DMS153 treated with DMSO at 0.1 percent for 48 hours (cell line): ENCODE results near the gene TNFRSF14.

Source experiments
- DNase-seq: peaks from one replicate; lab custom pipeline; 2025; ENCODE audit not compliant: unreplicated experiment; lab: John Stamatoyannopoulos, UW

TNFRSF14 gene

DNA sequence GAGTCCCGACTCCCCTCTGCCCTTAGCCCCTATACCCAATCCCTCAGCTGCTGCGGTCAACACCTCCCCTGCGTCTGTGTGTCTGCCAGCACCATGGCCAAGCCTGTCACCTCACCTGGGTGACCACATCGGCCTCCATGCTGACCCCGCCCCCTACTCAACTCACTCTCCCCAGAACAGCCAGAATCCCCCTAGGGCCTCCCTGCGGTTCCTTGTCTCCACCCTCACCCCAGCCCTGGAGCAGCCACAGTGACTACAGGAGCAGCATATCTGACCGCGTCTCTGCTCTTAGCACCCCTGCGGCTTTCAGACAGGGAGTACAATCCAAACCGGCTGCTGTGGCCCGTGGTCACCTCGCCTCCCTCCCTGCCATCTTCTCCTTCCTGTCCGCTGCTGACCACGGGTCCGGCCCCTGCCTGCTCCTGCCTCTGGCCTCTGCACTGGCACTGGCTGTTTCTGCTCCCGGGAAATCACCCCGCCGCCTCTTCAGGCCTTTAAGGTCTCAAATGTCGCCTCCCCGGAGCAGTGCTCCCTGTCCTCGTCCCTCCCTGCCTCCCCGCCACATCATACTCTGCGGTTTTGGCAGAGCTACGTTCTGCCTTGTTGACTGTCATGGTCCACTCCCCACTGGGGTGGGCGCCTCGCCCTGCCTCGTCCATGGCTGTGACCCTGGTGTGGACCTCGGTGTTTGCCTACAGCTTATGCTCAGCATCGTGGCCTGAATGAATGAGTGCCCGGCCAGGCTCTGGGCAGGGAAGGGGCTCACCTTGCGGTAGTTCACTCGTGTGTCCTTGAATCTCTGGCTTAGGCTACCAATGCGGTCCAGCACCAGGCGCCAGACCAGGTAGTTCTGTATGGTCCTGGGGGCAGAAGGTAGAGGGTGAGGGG lies 41.5 kb downstream of the TNFRSF14 start:
- no peak for DNase-seq

DNA sequence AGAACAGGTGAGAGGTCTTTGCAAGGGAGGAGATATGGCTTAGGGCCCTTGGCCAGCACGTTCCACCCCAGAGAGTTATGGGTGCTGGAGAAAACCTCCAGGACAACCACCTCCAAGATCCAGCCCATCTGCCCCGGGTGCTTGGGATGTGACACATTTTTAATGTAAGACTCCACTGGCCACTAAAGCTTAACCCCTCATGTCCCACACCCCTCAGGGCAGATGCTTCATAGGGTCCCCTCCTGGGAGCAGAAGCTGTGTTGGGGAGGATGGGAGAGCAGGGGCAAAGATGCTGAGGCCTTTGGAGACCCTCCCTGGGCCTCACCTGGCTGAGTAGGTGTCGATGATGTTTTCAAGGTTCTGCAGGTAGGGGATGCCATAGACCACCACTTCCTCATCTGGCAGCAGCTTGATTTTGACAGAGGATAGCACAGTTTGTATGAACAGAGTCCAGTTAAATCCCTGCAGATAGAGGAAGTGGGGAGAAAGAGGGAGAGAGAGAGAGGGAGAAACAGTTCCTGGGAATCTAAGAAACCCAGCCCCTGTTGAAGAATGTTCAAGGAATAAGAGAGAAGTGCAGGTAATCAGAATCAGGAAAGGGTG lies 42.3 kb downstream of the TNFRSF14 start:
- DNase-seq, result no peak

DNA sequence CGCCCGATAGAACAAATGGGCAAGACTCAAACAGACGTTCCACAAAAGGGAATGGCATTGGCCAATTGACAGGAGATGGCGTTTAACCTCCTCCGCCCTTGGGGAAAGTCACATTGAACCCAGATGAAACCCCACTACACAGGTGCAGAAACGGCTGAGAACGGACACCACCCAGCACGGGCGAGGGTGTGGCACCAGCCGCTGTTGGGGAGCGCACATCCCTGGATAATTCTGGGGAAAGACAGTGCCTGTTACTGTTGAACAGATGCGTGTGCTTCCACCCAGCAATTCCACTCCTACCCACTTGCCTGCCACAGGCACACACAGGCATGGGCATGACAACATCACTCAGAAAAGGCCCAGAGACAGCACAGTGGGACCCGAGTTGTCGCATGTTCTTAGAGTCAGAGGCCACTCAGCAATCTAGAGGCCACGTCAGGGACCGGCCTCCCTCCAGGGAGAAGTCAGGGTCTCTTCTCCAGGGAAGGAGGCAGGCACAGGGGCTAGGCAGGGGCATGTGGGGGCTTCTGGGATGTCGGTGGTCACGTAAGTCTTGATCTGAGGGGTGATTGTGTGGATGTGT lies 45.6 kb downstream of the TNFRSF14 start:
- no peak for DNase-seq

DNA sequence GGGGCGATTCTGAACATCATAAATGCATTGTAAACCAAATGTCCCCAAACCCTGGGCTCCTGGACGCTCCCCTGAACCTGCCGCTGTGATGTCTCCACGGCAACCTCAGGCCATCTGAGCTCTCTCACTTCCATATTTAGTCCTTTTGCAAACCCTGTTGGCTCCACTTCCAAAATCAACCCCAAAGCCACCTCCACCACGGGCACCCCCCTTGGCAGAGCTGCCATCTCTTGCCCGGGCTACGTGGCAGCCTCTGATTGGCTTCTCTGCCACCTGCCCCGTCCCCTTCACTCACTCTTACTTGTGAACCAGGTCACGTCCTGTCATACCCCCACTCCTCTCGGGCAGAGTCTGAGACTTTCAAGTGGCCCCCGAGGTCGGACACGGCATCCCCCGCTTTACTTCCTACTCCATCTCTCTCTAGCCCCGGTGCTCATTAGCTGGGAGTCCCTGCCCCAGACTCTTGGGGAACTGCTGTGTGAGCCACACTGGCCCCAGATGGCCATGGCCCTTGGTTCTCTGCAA lies 46.2 kb downstream of the TNFRSF14 start:
- no peak for DNase-seq

DNA sequence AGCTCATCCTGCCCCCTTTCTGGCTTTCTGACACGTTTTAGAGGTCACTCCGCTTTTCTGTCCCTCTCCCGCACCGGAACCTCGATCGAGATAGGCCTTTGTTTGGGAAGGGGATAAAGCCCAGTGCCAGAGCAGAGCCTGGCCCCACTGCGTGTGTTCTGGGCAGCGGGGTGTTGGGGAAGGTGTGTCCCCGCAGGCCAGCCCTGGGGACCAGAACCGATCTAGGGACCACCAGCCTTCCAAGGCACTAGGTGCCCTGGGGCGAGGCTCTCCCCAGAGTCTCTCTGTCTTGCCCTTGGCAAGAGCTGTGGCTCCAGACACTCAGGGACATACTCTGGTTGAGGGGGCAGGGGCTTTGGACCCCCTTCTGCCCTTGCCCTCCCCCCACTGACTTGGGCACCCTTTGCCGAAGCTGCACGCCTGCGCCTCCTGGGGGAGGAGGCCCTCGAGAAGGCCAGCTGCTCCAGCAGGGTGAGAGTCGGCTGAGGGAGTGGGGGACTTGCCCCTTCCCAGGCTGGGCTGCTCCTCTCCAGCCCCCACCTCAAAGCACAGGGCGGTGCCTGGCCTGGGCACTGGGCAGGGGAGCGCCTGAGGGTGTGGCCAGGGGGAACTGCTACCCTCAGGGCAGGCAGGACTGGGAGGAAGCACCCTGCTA lies 46.8 kb downstream of the TNFRSF14 start:
- DNase-seq, result no peak

DNA sequence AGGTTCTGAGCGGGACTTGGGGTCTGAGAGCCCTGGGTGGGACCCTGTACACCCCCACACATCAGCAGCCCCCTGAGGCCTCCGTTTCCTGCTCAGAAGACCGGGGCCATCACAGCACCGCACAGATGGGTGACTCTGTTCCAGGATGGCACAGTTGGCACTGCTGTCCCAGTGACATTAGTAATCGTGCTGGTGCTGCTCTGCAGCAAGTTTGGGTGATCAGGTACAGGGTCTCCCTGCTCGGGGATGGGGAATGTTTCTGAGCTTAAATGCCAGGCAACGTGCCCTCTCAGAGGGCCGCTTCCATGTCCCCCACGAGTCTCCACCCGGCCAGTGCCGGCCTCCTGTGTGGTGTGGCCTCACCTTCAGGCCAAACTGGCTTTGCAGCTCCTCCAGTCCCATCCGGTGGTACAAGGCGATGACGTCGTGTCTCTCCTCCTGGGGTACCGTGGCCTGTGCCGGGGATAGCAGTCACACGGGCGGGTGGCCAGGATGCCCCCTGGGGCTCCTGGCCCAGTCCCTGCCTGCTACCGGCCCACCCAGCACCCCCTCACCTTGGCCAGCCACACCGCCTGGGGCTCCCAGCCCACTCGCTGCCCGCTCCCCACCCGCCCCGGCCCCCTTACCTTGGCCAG lies 47.5 kb downstream of the TNFRSF14 start:
- DNase-seq, result no peak

DNA sequence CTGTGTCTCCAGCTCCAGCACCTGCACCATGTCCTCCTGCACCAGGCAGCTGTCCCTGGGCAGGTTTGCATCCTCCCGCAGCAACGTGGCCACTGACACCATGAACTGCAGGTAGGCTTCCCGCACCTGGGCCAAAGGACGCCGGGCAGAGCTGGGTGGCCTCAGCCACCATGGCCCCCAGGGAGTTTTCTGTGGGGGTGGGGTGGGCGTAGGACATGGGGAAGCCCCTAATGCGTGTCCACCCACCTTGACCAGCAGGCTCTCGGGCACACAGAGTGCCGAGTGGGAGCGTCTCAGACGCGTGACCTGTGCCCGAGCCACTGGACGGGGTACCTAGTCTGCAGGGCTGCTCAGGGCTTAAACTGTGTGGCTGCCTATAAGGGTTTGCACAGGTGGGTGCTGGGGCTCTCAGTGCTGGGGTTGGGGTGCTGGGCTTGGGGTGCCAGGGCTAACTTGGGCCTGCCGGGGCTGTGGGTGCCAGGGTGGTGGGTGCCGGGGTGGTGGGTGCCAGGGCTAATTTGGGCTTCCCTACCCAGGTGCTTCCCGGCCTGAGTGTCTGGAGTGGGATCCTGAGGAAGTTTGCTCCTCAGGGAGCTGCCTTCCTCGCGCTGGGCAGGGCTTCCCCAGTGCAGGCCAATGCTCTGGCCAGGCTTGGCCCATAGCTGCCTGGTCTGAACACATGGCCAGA lies 48.1 kb downstream of the TNFRSF14 start:
- DNase-seq, result no peak

DNA sequence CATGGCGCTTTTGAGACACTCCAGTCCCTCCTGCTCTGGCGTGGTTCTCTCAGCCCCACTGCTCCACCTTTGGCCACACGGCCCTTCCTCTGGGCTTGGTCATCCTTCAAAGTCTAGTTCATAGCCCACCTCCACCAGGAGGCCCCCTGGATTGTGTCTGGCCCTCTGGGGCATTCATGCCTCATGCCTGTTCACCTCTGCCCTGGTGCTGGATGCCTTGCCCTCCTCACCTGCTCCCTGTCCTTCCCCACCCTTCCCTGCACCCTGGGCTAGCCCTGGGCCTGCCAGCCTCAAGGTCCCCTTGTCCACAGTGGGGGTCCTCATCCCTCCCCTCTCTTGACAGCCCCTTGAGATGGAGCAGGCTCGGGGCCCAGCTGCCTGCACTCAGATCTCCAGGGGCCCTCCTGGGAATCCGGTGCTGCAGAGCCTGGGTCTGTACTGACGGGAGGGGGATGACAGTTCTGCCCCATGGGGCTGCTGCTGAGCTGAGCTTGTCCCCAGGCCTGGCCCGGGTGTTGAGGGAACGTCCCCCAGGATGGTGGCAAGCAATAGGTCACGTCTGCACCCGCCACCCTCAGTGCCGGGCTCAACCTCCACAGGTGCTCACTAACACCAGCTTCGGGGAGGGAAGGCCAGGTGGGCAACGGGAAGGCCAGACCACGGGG lies 48.8 kb downstream of the TNFRSF14 start:
- no peak for DNase-seq

DNA sequence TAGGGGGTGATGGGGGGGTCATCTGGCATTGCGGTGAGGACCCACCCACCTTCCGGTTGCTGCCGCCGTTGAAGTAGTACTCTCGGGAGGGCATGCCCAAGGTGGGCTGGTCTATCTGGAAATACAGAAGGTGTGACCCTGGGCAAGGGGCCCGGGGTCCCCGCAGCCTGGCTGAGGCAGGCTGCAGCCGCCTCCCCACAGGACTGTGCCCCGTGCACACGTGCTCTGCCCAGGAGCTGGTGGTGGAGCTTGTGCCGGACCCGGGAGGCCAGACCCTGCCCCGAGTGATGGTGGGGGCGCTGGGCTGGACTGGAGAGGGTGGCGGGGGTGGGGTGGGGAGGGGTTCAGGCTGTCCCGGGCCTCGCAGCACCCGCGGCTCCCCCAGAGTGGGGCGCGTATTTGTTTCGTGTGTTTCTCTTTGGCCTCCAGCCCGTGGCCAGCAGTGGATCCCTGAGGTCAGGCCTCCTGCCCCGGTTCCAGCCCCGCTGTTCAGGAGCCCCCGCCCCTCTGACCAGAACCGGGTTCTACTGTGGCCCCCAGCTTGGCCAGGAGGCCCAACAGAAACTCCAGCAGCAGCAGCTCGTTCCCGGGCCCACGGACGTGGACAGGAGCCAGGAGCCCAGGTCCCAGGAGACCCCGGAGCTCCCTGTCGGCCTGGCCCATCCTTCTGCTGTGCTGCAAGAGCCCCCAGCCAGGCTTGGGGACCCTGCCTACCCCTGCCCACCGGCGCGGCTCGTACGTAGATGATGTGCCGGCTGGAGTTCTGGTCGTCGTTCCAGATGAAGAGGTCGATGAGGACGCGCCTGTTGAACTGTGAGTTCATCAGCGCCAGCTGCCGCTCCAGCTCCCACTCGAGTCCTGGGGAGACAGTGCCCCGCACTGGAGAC lies 49.6 kb downstream of the TNFRSF14 start:
- DNase-seq, result no peak

DNA sequence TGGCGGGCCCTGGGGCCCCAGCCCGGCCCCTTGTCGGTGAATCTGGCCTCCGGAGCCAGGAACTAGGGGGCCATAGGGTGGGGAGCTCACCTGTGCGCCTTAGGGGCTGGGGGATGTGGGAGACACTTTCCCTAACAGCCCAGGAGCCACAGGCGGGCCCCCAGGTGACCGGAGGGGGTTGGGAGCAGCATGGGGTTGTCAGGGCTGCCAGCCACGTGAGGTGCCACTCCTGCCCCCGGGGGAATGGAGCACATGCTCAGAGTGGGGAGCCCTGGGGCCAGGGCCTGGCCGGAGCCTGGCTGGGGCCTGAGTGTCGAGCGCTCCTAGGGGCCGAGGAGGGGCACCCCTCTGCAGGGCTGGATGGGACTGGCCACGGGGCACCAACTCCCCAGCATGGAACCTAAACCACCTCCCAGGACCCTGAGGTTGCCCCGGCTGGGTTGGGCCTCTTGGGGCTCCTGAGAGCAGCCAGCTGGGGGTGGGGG lies 50.3 kb downstream of the TNFRSF14 start:
- no peak for DNase-seq

DNA sequence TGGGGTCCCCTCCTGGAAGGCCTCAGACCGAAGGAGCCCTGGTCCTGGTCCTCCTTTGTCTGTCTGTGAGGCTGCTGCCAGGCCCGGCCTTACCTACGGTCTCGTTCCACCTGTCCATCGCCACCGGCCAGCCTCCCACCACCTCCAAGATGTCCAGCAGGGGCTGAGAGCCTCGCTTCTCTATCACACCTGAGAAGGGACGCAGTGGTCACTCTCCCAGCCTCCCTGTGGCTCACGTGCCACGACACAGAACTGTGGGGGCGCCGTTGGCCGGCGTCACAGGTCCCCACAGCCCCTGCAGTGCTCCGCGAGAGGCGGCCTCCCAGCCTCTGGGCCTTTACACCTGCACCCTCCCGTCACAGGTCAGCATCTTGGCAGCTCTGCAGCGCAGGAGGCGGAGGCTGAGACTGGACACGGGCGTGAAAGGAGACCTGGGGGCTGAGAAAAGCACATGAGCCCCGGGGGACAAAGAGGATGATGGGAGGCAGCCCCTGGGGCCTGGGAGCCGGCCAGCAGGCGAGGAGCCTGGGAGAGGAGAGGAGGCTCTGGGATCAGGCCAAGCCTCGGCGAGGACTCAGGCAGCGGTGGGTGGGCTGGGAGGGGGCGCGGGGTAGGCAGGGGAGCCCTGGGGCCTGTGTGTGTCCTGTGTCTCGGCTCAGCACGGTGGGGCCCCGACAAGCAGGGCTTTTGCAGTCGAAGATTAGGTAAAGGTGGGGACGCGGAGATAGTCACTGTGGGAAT lies 50.9 kb downstream of the TNFRSF14 start:
- no peak for DNase-seq

DNA sequence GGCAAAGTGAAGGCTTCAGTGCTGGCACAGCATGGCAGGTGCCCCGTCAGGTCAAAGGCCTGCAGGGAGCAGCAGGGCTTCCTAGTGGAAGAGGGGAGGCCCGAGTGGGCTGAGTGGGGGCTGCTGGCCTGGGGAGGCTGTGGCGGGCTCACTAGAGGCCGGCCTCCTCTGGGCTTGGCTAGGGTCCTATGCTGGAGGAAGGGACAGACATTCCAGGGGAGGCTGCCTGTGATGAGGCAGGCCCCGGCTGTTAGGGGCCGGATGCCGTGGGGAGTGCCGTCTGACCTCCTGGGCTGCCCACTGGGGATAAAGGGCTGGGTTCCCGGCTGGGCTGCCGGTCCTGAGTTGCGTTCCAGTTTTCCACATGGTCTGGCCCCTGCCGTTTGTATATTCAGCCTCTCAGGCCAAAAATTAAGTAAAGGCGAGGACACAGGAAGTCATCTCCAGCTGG lies 51.5 kb downstream of the TNFRSF14 start:
- DNase-seq, result no peak

DNA sequence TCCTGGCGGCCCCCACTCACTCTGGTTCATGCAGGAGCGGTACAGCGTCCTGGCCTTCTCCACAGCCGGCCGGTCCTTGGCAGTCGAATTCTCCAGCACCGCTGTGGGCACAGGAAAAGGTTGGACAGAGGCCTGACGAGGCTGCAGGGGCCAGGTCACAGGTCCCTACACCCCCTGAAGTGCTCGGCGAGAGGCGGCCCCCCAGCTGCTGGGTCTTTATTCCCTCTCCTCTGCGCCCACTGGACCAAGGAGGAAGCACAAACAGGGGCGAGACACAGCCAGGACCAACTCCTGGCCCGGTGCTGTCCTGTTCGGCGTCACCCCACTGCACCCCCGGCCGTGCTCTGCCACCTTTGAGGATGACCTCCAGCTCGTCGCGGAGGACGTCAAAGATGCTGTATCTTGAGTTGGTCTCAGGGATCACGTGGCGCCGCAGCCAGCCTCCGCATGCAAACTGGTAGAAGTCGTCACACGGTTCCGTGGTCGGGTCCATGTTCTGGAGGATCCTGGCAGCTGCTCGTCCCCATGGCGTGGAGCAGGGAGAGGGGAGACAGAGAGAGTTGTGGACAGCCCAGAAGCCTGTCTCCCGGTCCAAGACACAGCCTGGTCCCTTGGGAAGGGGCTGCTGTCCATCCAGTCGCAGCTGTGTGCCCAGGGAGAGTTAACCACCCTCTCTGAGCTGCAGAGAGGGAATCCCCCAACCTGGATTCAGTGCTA lies 53.3 kb downstream of the TNFRSF14 start:
- no peak for DNase-seq

DNA sequence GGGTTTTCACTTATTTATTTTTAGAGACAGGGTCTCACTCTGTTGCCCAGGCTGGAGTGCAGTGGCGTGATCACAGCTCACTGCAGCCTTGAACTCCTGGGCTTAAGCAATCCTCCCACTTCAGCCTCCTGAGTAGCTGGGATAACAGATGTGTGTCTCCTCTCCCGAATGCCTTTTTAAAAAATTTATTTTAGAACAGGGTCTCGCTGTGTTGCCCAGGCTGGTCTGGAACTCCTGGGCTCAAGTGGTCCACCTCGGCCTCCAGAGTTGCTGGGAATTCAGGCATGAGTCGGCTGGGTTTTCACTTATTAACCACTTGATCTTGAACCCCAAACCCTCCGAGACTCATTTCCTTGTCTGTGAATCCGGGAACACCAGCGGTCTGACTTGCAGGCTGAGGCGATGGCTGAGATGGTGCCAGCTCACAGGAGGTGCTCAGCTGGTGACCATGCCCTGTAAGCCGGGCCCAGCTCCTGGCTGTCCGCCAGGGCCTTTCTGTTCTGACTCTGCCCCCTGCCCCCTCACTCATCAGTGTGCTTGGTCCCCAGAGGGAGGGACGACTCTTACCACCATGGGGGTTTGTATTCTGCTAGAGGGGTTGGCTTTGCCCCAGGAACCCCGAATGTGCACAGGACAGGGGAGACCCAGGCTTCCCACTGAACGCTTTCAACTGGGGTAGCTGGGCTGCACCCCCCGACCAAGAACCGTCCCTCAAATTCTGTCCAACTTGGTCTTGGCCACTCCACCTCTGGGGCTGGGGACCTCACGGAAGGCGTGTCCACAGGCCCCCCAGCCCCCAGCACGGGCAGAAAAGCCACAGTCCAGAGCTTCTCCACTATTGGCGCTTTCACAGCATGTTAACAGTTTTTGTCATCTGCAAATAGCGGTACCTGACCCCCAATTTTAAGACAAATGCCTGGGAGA lies 54.1 kb downstream of the TNFRSF14 start:
- DNase-seq, result no peak

DNA sequence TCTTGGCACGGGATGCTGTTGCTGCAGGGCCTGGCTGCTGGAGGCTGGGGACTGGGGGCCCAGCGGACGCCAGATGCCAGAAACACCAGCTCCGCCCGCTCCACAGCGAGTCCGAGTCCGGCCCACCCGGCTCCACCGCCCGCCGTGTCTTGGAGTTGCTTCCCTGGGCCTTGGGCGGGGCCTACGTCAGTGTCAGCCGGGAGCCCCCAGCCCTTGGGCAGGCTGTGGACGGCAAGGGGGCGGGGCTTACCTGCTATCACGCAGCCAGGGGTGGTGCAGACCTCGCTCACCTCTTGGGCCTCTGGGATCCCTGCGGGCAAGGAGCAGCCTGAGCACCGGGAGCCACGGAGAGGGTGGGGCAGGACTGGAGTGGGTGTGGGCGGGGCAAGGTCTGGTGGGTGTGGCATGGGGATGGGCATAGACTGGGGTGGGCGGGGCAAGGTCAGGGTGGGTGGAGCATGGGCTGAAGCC lies 54.9 kb downstream of the TNFRSF14 start:
- peak; percentile 88 for DNase-seq
